PC-3 (cell line): ENCODE results near the gene LRRTM4.
A peak's percentile ranks its signal among the peaks of the same experiment; 100 is the strongest.

Experiments used
- CTCF ChIP-seq: fragments of 300-600 bp; sonication (generic); conservative IDR thresholded peaks from 2 replicates; pipeline ENCODE4 v1.5.1; 2017; ENCODE audit warnings: antibody characterized with exemption, low read depth, mild to moderate bottlenecking, low read length
- EZH2phosphoT487 ChIP-seq: fragments of 300-600 bp; sonication (generic); IDR thresholded peaks from 2 replicates; pipeline ENCODE4 v1.6.1; 2018; ENCODE audit warnings: mild to moderate bottlenecking, antibody characterized with exemption, low read length, borderline replicate concordance

DNA sequence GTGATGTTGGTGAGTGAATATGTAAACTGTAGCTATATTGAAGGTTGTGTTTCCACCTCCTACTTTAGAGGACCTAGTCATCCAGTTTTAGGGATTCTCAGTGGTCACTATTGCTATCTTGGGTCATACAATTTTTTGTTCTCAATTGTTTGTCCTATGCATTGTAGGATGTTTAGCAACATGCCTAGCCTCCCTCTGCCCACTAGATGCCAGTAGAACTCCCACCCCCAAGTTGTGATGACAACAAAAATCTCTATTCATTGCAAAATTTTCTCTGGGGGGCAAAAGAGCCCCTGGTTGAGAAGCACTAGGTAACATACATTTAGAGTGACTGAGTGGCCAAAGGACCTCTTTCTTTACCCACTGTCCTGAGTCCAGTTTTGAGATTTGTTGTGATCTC lies 87.3 kb downstream of the LRRTM4 start:
- TF ChIP-seq CTCF (peak; percentile 18; the same call in 1 of the 2 replicates), EZH2phosphoT487 (no peak)
